ENCODE measurements around the gene AGA. TPM values are rescaled to one million over a fixed set of nuclear protein-coding genes. Genes with fewer than 3 reads are reported as not detected.

The AGA gene
- total and polyA plus RNA-seq, 2 donors (not counting 1 experiment from before 2014, with no cell fraction given), result 28.2 to 35.3 TPM

- ATAC-seq (ENCODE audit: low read depth) (no peak), DNase-seq (no peak)
- Mint-ChIP-seq H3K27ac (no peak overlapping the region), H3K27me3 (no peaks in the 10 kb centered on the region), H3K4me1 (no peaks in the 10 kb centered on the region), H3K4me3 (no peak overlapping the region), H3K9me3 (ENCODE audit: insufficient read depth) (no peaks in the 10 kb centered on the region)
- TF ChIP-seq EZH2 (IDR thresholded peaks at IDR 0.05; ENCODE audit: borderline replicate concordance, insufficient read depth, low read depth, low read length, poor library complexity, severe bottlenecking), result no peak
- TF ChIP-seq CTCF (IDR thresholded peaks at IDR 0.05), result no peak
- ChIA-PET CTCF (no interaction called here), POLR2A (no interaction called here)
- Histone ChIP-seq H2AFZ (ENCODE audit: insufficient read depth, low read depth, low read length, poor library complexity, severe bottlenecking) (no peak overlapping the region), H3K27me3 (replicated peaks in 1 of 4; ENCODE audit: control extremely low read depth in 1 of 4, control insufficient read depth in 3 of 4, insufficient read depth in 4 of 4, low read length in 3 of 4) (no peaks in the 10 kb centered on the region), H3K27ac (ENCODE audit: low read length in 2 of 2) (no peak overlapping the region), H3K36me3 (replicated peaks in 1 of 2; ENCODE audit: control extremely low read depth in 1 of 2, control insufficient read depth in 1 of 2, extremely low read depth in 1 of 2, insufficient read depth in 2 of 2, low read length in 1 of 2) (no peaks in the 10 kb centered on the region), H3K9me3 (ENCODE audit: control extremely low read depth in 1 of 3, control insufficient read depth in 2 of 3, insufficient read depth in 1 of 3, low read length in 2 of 3) (no peaks in the 10 kb centered on the region), H3K4me1 (ENCODE audit: control insufficient read depth in 2 of 2, insufficient read depth in 2 of 2, low read length in 2 of 2) (no peaks in the 10 kb centered on the region), H3K4me2 (replicated peaks; ENCODE audit: low read depth, low read length, poor library complexity, severe bottlenecking) (no peak overlapping the region), H4K20me1 (ENCODE audit: control insufficient read depth, insufficient read depth, low read length, poor library complexity, severe bottlenecking) (no peaks in the 10 kb centered on the region), H3K4me3 (ENCODE audit: control extremely low read depth in 1 of 5, extremely low read depth in 1 of 5, insufficient read depth in 1 of 5, low read depth in 2 of 5, low read length in 4 of 5) (no peak overlapping the region), H3K79me2 (ENCODE audit: control insufficient read depth, insufficient read depth, low read length) (no peaks in the 10 kb centered on the region), H3K9ac (ENCODE audit: low read length) (no peak overlapping the region)
- intact Hi-C loops (cut with micrococcal nuclease), result no loop called here
- no CpG with 5 or more reads among the region's 4 CpGs for WGBS (ENCODE audit: insufficient coverage)
Measured at GRCh38 chr4:177450426-177451107, 8.3 kb upstream of the AGA start.

- Mint-ChIP-seq H3K27me3 (no peaks in the 10 kb centered on the region), H3K27ac (no peak overlapping the region), H3K9me3 (ENCODE audit: insufficient read depth) (no peaks in the 10 kb centered on the region), H3K4me1 (no peaks in the 10 kb centered on the region), H3K4me3 (no peak overlapping the region)
- CTCF ChIA-PET, result no interaction called here
- intact Hi-C loops (cut with micrococcal nuclease), result no loop called here
- DNase-seq, result no peak
- H3K36me3 ChIP-seq (replicated peaks in 1 of 2; ENCODE audit: control extremely low read depth in 1 of 2, control insufficient read depth in 1 of 2, extremely low read depth in 1 of 2, insufficient read depth in 2 of 2, low read length in 1 of 2), result no peaks in the 10 kb centered on the region
- TF ChIP-seq CTCF (IDR thresholded peaks at IDR 0.05), result no peak
- no peak for TF ChIP-seq EZH2 (IDR thresholded peaks at IDR 0.05; ENCODE audit: borderline replicate concordance, insufficient read depth, low read depth, low read length, poor library complexity, severe bottlenecking)
- no peak for ATAC-seq (ENCODE audit: low read depth)
- WGBS (ENCODE audit: insufficient coverage), result no CpG with 5 or more reads among the region's 1 CpG
- POLR2A ChIA-PET, result no interaction called here
- no peak overlapping the region for H2AFZ ChIP-seq (ENCODE audit: insufficient read depth, low read depth, low read length, poor library complexity, severe bottlenecking)
- no peak overlapping the region for H3K9ac ChIP-seq (ENCODE audit: low read length)
- H3K79me2 ChIP-seq (ENCODE audit: control insufficient read depth, insufficient read depth, low read length), result no peaks in the 10 kb centered on the region
- no peak overlapping the region for H3K27ac ChIP-seq (ENCODE audit: low read length in 2 of 2)
- no peaks in the 10 kb centered on the region for H3K27me3 ChIP-seq (replicated peaks in 1 of 4; ENCODE audit: control extremely low read depth in 1 of 4, control insufficient read depth in 3 of 4, insufficient read depth in 4 of 4, low read length in 3 of 4)
- H3K4me2 ChIP-seq (replicated peaks; ENCODE audit: low read depth, low read length, poor library complexity, severe bottlenecking), result no peak overlapping the region
- H3K4me1 ChIP-seq (ENCODE audit: control insufficient read depth in 2 of 2, insufficient read depth in 2 of 2, low read length in 2 of 2), result no peaks in the 10 kb centered on the region
- no peak overlapping the region for H3K4me3 ChIP-seq (ENCODE audit: control extremely low read depth in 1 of 5, extremely low read depth in 1 of 5, insufficient read depth in 1 of 5, low read depth in 2 of 5, low read length in 4 of 5)
- H3K9me3 ChIP-seq (ENCODE audit: control extremely low read depth in 1 of 3, control insufficient read depth in 2 of 3, insufficient read depth in 1 of 3, low read length in 2 of 3), result no peaks in the 10 kb centered on the region
- no peaks in the 10 kb centered on the region for H4K20me1 ChIP-seq (ENCODE audit: control insufficient read depth, insufficient read depth, low read length, poor library complexity, severe bottlenecking)
Measured at GRCh38 chr4:177448850-177449249, 6.6 kb upstream of the AGA start.

Measured in B cell (primary cell).